HG02884 (cell line): ENCODE results near the gene FCHSD2.
"Not testable (repeated sequence)": the region's sequence is repeated elsewhere in the genome, so short reads cannot be mapped to it uniquely, and the experiment has no call there.

Source experiments
- ATAC-seq: cut with Tn5 transposase; IDR thresholded peaks from one replicate; pipeline ENCODE4 v1.9.1; 2021; ENCODE audit warnings: mild to moderate bottlenecking, moderate library complexity; ENCODE audit not compliant: unreplicated experiment

FCHSD2 gene

DNA sequence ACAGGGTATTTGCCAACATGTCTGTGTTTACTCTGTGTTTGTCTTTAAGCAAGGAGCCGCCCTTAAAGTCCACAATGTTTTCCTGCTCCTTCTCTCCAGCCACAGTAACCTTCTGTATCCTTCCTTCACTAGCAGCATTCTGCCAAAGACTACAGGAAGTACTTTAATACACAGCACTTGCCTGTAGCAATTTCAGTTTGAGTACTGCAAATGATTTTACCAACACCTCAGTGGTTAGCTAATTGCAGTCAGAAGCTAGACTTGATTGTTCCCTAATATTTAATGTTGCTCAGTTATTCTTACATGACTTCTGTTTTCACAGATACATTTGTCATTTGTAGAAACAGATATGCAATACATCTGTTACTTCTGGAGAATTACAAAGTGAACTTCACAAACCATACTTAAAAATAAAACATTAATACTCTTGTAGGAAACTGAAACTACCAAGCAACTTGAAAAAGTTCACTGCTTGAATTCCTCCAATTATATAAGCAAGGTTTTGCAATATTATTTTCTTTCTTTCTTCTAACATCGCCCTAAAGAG lies 69.1 kb downstream of the FCHSD2 start:
- no peak for ATAC-seq

- ATAC-seq, result no peak
These were observed 71.5 kb downstream of the FCHSD2 start for GRCh38 chr11:73070653-73071052.

- ATAC-seq, result not testable (repeated sequence)
These were observed 80.2 kb downstream of the FCHSD2 start for GRCh38 chr11:73061857-73062424.

GRCh38 chr11:73061434-73061833 lies 80.7 kb downstream of the FCHSD2 start:
- ATAC-seq, result not testable (repeated sequence)

DNA sequence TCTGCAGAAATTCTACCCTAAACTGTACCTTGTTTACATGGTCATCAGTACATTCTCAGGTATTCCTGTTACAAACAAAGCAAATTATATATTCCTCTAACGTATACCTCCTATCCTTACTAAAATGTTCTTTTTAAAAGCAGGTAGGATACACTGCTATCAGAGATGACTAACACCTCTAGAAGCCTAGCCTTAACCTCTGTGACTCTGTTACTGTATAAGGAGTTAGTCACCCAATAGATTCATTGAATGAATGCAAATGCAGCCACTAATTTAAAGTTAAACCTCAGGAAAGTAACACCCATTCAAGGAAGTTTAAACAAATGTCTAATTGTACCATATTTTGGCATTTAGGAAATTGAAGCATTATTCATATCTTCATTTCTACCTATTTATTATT lies 82.2 kb downstream of the FCHSD2 start:
- ATAC-seq, result no peak

DNA sequence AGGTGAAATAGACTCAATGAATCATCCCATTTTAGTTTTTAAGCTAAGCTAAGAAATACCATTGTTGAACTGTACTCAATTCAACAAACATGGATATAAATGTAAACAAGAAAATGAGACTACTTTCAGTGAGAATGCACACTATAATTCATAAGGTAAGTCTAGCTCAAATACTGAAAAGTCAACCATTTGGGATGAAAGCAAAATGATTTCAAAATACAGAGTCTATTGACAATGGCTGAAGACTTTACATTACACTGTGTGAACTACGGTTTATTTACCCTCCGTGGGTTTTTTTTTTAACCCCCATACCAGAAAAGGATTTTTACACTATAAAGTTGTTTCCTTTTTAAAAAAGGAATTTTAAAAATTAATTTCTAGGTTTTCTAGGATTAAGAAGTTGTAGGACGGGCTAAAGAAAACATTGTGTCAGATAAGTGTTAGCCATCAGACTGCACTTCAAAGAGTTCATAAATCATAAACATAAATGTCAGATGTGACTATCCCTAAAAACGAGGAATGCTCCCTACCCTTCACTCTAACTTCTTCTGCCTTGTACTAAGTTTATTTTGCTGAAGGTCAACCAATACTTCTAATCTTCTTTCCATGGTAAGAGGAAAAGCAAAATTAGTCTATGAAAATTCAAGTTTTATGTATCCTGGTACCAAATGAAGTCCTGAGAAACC lies 83.0 kb downstream of the FCHSD2 start:
- ATAC-seq, result no peak

- no peak for ATAC-seq
These were observed 86.3 kb downstream of the FCHSD2 start for GRCh38 chr11:73055655-73056354.

- no peak for ATAC-seq
These were observed 87.1 kb downstream of the FCHSD2 start for GRCh38 chr11:73055002-73055401.

DNA sequence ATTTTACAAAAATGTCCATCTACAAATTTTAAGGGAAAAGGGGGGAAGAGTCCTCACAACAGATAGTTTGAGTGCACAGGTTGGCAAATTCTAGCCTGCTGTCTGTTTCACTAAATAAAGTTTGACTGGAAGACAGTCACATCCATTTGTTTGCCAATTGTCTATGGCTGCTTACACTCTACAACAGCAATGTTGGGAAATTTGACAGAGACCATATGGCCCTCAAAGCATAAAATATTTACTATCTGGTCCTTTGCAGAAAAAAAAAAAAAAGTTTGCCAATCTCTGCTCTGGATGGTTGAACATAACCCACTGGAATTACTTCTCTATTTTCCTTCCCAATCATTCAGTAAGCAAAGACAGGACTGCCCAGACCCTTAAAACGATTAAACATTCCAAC lies 88.2 kb downstream of the FCHSD2 start:
- ATAC-seq, result no peak

GRCh38 chr11:73048446-73048845 lies 93.7 kb downstream of the FCHSD2 start:
- peak; percentile 15 for ATAC-seq

- peak; percentile 67 for ATAC-seq
These were observed 94.2 kb downstream of the FCHSD2 start for GRCh38 chr11:73047773-73048371.

DNA sequence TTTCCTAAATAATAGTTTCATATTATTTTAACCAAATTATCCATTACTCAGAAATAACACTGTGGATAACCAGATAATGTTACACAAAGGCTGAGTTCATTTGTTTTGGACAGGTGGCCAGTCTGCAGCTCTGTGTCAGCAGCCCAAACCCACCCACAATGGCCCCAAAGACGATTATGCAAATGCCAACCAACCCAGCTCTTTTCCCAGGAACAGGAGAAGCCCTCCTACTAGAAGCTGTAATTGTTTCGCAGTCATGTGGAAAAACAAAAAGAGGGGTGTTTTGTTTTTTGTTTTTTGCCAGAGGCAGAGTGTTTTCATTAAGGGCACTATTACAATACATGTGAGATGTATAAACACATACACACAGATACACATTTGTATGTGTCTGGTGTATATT lies 102.1 kb downstream of the FCHSD2 start:
- no peak for ATAC-seq

- no peak for ATAC-seq
These were observed 107.3 kb downstream of the FCHSD2 start for GRCh38 chr11:73034777-73035176.

GRCh38 chr11:73034331-73034730 lies 107.8 kb downstream of the FCHSD2 start:
- ATAC-seq, result no peak

- no peak for ATAC-seq
These were observed 112.0 kb downstream of the FCHSD2 start for GRCh38 chr11:73030130-73030529.

- no peak for ATAC-seq
These were observed 112.7 kb downstream of the FCHSD2 start for GRCh38 chr11:73029403-73029802.

GRCh38 chr11:73028611-73029010 lies 113.5 kb downstream of the FCHSD2 start:
- ATAC-seq, result no peak

DNA sequence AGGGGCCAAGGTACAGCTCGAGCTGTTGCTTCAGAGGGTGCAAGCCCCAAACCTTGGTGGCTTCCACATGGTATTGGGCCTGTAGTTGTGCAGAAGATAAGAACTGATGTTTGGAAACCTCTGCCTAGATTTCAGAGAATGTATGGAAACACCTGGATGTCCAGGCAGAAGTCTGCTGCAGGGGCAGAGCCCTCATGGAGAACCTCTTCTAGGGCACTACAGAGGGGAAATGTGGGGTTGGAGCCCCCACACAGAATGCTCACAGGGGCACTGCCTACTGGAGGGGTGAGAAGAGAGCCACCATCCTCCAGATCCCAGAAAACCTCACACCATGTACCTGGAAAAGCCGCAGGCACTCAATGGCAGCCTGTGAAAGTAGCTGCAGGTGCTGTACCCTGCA lies 114.3 kb downstream of the FCHSD2 start:
- ATAC-seq, result not testable (repeated sequence)

DNA sequence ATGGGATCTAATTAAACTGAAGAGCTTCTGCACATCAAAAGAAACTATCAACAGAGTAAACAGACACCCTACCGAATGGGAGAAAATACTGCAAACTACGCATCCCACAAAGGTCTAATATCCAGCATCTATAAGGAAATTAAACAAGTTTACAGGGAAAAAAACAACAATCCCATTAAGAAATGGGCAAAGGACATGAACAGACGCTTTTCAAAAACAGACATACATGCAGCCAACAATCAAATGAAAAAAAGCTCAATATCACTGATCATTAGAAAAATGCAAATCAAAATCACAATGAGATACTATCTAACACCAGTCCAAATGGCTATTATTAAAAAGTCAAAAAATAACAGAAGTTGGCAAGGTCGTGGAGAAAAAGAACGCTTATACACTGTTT lies 117.5 kb downstream of the FCHSD2 start:
- no peak for ATAC-seq

- no peak for ATAC-seq
These were observed 122.1 kb downstream of the FCHSD2 start for GRCh38 chr11:73019996-73020395.

DNA sequence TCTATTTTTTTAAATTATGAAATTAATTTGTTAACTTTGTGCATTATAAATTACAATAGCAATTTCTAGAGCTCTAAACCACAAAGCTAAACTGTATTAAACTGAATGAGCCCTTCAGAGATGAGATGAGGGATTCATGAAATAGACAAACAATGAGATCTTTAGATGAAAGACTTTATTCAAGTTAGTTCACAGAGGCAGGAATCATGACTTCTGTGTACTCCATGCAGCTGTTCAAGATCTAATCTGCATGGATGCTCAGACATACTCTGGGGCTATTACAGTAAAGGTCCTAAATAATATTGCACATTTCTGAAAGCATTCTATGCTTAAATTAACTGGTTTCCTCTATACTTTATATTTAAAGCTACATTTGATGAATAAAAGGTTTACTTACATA lies 122.7 kb downstream of the FCHSD2 start:
- no peak for ATAC-seq

- no peak for ATAC-seq
These were observed 123.3 kb downstream of the FCHSD2 start for GRCh38 chr11:73018856-73019255.
